Glomerular endothelial cell (primary cell): ENCODE results near the gene NACA. TPM values are rescaled to one million over a fixed set of nuclear protein-coding genes. Genes with fewer than 3 reads are reported as not detected.
"Not testable (repeated sequence)": the region's sequence is repeated elsewhere in the genome, so short reads cannot be mapped to it uniquely, and the experiment has no call there.

ENCODE experiments used
- DNase-seq: peaks from one replicate; pipeline ENCODE4 v3.0.0-alpha.2; 2011; ENCODE audit warnings: low read depth, low spot score; ENCODE audit errors: extremely low read depth
- total RNA-seq: library from RNA; depleted of rRNA; stranded (reverse); fragments of >200 nt; gene quantifications from 2 replicates; pipeline ENCODE4 v1.2.3, GENCODE V29; 2015

NACA gene
- total RNA-seq, 1 donor from 2014 or later: 892 TPM

GRCh38 chr12:56725723-56726102, 614 bp upstream of the NACA start:
- no peak for DNase-seq

- DNase-seq: no peak
Measured at GRCh38 chr12:56724701-56724971, 463 bp downstream of the NACA start.

- DNase-seq: no peak
Measured at GRCh38 chr12:56723889-56724700, 1.0 kb downstream of the NACA start.

- no peak for DNase-seq
Measured at GRCh38 chr12:56723352-56723751, 1.7 kb downstream of the NACA start.

GRCh38 chr12:56722832-56723231, 2.3 kb downstream of the NACA start:
- DNase-seq: no peak

GRCh38 chr12:56721721-56722120, 3.4 kb downstream of the NACA start:
- DNase-seq: no peak

- no peak for DNase-seq
Measured at GRCh38 chr12:56721216-56721615, 3.9 kb downstream of the NACA start.

GRCh38 chr12:56720731-56721151, 4.4 kb downstream of the NACA start:
- no peak for DNase-seq

GRCh38 chr12:56719056-56719455, 6.0 kb downstream of the NACA start:
- no peak for DNase-seq

GRCh38 chr12:56718636-56719035, 6.5 kb downstream of the NACA start:
- DNase-seq: no peak

- no peak for DNase-seq
Measured at GRCh38 chr12:56718149-56718548, 7.0 kb downstream of the NACA start.

- no peak for DNase-seq
Measured at GRCh38 chr12:56716933-56717880, 7.9 kb downstream of the NACA start.

- DNase-seq: no peak
Measured at GRCh38 chr12:56716458-56716857, 8.6 kb downstream of the NACA start.

GRCh38 chr12:56715798-56716197, 9.3 kb downstream of the NACA start:
- DNase-seq: no peak

GRCh38 chr12:56714431-56714929, 10.6 kb downstream of the NACA start:
- DNase-seq: no peak

GRCh38 chr12:56713345-56713744, 11.8 kb downstream of the NACA start:
- DNase-seq: no peak

GRCh38 chr12:56709759-56710376, 15.2 kb downstream of the NACA start:
- DNase-seq: no peak

- not testable (repeated sequence) for DNase-seq
Measured at GRCh38 chr12:56704522-56704921, 20.6 kb downstream of the NACA start.

- no peak for DNase-seq
Measured at GRCh38 chr12:56699020-56699661, 26.0 kb downstream of the NACA start.

- DNase-seq: no peak
Measured at GRCh38 chr12:56695327-56696101, 29.6 kb downstream of the NACA start.
